IPS-11a (cell line): ENCODE results near the gene METRN.
"Not testable (repeated sequence)": the region's sequence is repeated elsewhere in the genome, so short reads cannot be mapped to it uniquely, and the experiment has no call there.

Source experiments
- H3K4me3 ChIP-seq: one replicate; pipeline ENCODE4 v1.5.1; 2013; ENCODE audit warnings: low read depth, low read length, control low read depth

METRN gene

GRCh38 chr16:751152-752006, 36.5 kb downstream of the METRN start:
- H3K4me3 ChIP-seq: no peak overlapping the region

DNA sequence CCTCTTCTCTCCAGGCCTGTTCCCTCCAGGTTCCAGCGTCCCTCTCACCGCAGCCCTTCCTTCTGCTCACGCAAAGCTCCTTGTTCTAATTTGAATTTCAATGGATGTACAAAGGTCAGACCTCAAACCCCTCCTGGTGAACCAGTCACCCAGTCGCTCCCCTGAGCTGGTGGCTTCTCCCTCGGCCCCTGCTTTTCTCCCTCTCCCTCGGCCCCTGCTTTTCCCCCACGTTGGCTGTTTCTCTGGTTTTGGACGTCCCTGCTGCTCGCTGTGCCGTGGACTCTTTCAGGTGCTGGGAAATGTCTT, 37.0 kb downstream of the METRN start:
- H3K4me3 ChIP-seq: no peak overlapping the region

DNA sequence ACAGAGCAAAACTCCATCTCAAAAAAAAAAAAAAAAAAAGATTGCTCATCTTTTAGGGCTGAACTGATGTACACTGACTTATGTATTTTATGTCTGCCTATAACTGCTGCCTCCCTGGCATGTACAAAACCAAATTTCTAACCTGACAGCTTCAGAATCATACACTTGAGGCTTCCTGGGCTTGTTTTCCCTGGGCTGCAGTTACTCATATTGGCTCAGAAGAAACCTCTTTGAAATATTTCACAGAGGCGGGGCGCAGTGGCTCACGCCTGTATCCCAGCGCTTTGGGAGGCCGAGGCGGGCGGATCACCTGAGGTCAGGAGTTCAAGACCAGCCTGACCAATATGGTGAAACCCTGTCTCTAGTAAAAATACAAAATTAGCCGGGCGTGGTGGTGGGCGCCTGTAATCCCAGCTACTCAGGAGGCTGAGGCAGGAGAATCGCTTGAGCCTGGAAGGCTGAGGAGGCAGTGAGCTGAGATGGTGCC, 39.2 kb downstream of the METRN start:
- H3K4me3 ChIP-seq: not testable (repeated sequence)

DNA sequence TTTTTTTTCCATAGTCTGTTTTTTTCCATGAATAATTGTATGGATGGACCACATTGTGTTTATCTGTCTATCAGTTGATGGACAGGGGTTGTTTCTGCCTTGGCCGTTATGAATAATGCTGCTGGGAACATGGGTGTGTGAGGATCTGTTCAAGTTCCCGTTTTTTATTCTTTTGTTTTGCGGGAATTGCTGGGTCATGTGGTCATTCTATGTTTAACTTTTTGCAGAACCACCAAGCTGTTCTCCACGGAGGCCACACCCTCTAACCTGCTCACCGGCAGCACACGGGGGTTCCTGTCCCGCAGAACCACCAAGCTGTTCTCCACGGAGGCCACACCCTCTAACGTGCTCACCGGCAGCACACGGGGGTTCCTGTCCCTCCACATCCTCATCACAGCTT, 39.7 kb downstream of the METRN start:
- H3K4me3 ChIP-seq: no peak overlapping the region

- H3K4me3 ChIP-seq: no peak overlapping the region
Observed at GRCh38 chr16:756428-756827, 41.5 kb downstream of the METRN start.

DNA sequence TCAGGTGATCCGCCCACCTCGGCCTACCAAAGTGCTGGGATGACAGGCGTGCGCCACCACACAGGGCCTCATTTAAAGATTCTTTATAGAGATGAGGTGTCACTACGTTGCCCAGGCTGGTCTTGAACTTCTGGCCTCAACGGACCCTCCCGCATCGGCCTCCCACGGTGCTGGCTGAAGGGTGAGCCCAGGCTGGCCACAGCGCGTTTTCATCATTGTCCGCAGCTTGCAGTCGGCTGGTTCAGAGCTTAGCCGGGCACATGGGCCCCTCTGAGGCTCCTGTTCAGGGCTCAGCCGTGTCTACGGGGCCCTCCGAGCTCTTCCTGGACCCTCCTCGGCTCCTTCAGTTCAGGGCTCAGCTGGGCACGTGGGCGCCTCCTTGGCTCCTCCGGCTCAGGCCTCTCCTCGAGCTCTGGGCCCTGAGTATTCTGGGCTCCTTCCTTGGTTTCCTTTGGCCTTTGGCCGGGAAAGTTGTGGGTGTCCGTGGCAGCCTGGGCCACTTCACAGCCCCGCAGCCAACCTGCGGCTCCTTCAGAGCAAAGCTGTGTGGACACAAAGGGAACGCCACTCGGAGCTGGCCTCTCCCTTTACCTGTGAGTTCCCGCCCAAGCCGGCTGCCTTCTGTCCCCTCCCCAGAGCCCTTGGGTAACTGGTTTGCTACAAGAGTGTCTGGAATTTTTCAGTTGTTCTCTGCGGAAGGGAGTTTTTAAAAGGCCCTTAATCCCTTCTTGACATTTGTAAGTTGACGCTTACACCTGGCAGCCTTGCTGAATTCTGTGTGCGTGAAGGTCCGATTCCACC, 44.4 kb downstream of the METRN start:
- no peak overlapping the region for H3K4me3 ChIP-seq

DNA sequence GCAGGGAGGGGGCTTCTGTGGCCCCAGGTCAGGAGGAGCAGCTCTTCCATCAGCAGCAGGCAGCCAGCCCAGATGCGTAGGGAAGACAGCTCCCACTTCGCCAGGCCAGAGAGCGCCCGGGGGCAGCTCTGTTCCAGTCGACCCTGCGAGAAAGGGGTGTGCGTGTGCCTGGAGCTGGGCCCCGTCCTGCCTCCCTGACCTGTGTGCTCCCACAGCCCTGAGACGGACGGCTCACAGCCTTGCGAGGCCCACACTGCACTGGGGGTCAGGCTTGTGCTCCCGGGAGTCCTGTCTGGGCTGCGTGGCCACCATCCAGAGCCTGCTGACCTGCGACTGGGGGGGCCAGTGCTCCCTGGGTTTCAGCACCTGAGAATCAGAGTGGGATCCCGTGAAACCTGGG, 45.1 kb downstream of the METRN start:
- no peak overlapping the region for H3K4me3 ChIP-seq

- no peak within 1 kb of the TSS for H3K4me3 ChIP-seq
Observed at GRCh38 chr16:760545-761343, 45.8 kb downstream of the METRN start, which contains the start of gene MSLN. TSS of gene MSLN (plus strand) at chr16:760734. CDS start at chr16:762681, 1,947 bp downstream.

DNA sequence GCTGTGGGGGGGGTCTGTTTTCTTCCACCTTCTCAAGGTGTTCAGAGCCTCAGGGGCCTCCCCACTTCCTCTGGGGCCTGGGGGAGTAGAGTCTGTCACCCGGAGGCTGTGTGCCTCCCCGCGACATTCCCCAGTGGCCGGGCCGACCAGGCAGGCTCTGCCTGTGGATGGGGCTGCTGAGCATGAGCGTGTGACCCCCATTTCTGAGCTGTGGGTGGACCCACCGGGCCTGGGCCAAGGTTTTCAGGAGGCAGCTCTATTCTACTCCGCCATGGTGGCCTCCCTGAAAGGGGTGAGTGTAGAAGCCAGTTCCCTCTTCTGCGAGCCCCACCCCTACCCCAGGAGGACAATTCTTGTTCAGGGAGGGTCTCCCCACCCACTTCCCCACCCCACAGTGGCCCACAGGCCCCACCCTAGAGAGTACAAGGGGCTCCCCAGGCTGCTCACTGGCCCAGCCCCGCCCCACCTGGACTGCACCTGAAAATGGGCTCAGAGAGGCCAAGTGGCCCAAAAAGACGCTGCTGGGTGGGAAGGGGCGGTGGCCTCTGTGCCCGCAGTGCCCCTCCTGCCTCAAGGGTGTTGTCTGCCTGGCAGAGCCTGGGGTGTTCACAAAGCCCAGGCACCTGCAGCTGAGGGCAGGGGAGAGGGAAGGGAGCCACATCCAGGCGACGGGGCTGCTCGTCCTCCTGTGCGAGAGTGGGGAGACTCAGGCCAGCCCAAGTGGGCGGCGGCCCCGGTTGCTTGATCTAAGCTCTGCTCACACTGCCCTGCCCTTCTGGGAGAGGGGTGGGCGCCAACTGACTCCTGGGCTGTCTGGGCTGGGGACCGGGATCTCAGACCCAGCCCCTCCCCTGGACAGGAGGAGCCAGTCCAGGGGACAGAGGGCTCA, 47.0 kb downstream of the METRN start:
- H3K4me3 ChIP-seq: no peak overlapping the region

DNA sequence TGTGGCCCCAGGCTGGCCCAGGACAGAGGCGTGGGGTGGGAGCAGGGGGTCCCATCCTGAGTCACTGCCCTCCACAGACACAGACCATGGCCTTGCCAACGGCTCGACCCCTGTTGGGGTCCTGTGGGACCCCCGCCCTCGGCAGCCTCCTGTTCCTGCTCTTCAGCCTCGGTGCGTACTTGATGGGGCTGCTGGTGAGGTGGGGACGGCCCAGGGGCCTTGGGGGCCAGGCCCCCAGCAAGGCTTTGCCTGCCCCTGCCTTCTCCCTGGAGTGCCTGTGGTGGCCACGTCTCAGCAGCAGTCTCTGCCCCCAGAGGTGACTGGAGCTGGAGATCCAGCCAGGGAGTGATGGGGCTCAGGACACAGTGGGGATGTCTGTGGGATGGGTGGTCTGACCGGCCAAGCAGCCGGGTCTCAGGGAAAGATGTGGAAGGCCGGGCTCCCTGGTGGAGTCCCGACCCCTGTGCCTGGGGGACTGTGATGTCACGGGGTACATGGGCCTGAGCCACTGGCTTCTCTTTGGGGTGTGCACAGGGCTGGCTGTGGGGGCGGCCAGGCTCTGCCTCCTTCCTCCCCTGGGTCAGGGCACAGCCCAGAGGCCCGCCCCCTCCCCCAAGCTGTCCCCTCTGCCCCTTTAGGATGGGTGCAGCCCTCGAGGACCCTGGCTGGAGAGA, 47.8 kb downstream of the METRN start:
- no peak overlapping the region for H3K4me3 ChIP-seq

DNA sequence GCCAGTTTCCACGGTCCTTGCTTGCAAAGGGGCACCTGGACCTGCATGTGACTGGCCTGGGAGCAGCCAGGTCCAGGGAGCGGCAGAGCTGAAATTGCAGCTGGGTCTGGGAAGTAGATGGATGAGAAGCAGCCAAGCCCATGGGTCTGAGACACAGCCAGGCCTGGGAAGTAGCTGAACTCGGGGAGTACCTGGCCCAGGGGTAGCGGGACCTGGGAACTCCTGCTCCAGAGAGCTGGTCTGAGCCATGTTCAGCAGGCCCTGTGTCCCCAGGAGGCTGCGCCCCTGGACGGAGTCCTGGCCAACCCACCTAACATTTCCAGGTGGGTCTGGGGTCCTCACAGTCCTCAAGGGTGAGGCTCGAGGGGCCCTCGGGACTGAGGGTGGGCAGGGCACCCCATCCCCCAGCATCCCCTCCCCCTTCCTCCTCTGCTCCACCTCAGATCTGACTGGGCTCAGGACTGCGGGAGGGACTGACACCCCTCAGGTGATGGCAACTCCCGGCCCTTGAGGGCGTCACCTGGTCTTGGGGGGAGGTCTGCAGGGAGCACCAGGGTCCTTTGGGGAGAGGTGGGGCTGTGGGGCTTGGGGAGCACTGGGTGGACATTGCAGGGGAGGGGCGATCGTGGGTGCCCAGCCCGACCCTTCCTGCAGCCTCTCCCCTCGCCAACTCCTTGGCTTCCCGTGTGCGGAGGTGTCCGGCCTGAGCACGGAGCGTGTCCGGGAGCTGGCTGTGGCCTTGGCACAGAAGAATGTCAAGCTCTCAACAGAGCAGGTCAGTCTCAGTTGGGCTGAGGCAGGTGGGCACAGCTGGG, 48.7 kb downstream of the METRN start:
- H3K4me3 ChIP-seq: no peak overlapping the region

DNA sequence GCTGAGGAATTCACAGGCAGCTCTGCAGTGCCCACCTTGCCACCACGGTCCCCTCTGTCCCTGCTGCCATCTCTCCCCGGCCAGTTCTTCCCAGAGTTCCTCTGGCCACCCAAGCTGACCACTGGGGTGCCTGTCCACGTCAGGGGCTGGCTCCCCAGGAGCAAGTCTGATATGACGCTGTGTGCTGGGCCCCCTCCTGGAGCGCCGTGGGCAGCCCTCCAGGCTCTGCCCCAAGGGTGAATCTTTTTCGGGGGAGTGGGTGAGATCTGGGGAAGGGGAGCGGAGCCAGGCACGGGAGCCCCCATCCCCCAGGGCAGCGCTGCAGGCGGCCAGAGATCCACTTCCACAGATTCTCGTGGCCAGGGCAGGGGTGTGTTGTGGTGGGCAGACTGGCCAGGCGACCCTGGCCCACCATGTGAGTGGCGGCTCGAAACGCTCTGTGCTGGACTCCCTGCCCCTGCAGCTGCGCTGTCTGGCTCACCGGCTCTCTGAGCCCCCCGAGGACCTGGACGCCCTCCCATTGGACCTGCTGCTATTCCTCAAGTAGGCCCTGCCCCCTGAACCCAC, 49.3 kb downstream of the METRN start:
- no peak overlapping the region for H3K4me3 ChIP-seq

DNA sequence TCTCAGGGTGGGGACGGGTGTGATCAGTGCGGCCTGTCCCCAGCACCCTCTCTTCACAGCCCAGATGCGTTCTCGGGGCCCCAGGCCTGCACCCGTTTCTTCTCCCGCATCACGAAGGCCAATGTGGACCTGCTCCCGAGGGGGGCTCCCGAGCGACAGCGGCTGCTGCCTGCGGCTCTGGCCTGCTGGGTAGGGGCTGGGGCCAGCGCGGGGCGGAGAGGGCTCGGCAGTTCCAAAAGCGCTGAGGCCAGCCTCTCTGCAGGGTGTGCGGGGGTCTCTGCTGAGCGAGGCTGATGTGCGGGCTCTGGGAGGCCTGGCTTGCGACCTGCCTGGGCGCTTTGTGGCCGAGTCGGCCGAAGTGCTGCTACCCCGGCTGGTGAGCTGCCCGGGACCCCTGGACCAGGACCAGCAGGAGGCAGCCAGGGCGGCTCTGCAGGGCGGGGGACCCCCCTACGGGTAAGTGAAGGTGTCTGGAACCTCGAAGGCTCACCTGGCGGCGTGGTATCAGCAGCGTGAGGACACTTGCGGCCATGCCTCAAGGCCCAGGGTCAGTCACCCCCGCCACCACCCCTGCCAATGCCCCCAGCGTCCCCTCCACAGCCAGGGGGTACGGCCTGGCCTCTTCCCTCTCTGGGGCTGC, 50.0 kb downstream of the METRN start:
- no peak overlapping the region for H3K4me3 ChIP-seq

- no peak overlapping the region for H3K4me3 ChIP-seq
Observed at GRCh38 chr16:765488-765865, 50.6 kb downstream of the METRN start.

DNA sequence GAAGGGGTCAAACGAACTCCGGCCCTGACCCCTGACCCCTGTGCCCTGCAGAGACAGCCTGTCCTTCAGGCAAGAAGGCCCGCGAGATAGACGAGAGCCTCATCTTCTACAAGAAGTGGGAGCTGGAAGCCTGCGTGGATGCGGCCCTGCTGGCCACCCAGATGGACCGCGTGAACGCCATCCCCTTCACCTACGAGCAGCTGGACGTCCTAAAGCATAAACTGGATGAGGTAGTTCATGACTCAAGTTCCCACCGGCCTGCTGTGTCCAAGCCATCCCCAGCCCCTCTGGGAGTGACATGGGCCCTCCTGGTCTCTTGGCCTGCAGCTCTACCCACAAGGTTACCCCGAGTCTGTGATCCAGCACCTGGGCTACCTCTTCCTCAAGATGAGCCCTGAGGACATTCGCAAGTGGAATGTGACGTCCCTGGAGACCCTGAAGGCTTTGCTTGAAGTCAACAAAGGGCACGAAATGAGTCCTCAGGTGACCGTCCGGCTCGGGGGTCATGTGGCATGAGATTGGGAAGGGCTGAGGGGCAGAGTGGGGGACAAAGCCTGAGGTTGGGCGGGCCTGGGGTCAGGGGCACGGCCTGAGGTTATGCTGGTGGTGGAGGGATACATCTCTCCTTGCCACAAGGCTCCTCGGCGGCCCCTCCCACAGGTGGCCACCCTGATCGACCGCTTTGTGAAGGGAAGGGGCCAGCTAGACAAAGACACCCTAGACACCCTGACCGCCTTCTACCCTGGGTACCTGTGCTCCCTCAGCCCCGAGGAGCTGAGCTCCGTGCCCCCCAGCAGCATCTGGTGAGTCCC, 51.3 kb downstream of the METRN start:
- H3K4me3 ChIP-seq: no peak overlapping the region

DNA sequence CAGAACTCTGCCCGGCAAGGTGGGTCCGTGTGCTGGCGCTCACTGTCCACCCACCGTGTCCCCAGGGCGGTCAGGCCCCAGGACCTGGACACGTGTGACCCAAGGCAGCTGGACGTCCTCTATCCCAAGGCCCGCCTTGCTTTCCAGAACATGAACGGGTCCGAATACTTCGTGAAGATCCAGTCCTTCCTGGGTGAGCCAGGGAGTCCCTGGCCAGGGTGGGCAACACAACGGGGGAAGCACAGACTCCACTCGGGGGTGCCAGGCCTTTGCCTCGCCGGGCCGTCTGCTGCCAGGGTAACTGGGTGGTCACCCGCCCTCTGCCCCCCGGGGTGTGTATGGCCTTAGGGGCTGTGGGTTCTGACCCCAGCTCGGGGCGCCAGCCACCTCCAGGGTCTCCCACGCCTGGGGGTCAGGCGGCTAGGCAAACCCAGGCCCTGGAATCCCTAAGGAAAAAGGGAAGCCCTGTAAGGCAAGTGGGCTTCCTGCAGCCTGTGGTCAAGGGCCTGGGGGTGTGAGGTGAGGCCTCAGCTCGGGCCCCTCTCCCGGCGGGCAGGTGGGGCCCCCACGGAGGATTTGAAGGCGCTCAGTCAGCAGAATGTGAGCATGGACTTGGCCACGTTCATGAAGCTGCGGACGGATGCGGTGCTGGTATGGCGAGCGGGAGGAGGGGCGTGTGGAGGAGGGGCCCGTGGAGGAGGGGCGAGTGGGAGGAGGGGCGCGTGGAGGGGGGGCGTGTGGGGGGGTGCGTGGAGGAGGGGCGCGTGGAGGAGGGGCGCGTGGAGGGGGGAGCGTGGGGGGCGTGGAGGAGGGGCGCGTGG, 52.1 kb downstream of the METRN start:
- no peak overlapping the region for H3K4me3 ChIP-seq
